Measurements from ENCODE around the gene ZNF333.

The ZNF333 gene

DNA sequence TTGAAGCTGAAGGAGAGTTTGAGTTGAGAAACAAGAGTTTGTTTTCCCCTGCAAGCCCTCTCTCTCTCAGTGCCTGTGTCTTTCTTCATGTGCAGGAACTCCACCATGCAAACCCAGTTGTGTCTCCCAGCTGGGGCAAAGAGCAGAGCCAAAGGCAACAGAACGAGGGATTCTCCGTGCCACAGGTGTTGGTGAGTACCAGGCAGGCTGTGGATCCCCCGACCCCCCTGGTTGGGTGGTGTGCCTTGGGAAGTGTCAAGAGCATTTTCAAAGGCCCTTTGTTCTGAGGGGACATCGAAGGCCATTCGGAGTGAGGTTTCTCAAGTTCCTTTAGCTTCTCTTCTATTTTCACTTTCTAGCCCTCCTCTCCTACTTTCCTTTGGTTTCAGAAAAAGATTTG is 5.6 kb downstream of the ZNF333 start:
- DNase-seq (ENCODE audit: low read depth), result no peak
- TF ChIP-seq, protein P1, sequence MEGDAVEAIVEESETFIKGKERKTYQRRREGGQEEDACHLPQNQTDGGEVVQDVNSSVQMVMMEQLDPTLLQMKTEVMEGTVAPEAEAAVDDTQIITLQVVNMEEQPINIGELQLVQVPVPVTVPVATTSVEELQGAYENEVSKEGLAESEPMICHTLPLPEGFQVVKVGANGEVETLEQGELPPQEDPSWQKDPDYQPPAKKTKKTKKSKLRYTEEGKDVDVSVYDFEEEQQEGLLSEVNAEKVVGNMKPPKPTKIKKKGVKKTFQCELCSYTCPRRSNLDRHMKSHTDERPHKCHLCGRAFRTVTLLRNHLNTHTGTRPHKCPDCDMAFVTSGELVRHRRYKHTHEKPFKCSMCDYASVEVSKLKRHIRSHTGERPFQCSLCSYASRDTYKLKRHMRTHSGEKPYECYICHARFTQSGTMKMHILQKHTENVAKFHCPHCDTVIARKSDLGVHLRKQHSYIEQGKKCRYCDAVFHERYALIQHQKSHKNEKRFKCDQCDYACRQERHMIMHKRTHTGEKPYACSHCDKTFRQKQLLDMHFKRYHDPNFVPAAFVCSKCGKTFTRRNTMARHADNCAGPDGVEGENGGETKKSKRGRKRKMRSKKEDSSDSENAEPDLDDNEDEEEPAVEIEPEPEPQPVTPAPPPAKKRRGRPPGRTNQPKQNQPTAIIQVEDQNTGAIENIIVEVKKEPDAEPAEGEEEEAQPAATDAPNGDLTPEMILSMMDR (conservative IDR thresholded peaks at IDR 0.05; ENCODE audit: low read length), result no peak
- H3K4me3 ChIP-seq (ENCODE audit: low read length), result no peak overlapping the region

- no peak overlapping the region for H3K4me3 ChIP-seq (ENCODE audit: low read length)
- TF ChIP-seq, protein P1 (conservative IDR thresholded peaks at IDR 0.05; ENCODE audit: low read length), result no peak
- DNase-seq (ENCODE audit: low read depth), result no peak
Measured at GRCh38 chr19:14699641-14700040, 9.8 kb downstream of the ZNF333 start.

GRCh38 chr19:14700711-14701375 is 11.0 kb downstream of the ZNF333 start:
- TF ChIP-seq, protein P1 (conservative IDR thresholded peaks at IDR 0.05; ENCODE audit: low read length), result no peak
- H3K4me3 ChIP-seq (ENCODE audit: low read length), result no peak overlapping the region
- no peak for DNase-seq (ENCODE audit: low read depth)

DNA sequence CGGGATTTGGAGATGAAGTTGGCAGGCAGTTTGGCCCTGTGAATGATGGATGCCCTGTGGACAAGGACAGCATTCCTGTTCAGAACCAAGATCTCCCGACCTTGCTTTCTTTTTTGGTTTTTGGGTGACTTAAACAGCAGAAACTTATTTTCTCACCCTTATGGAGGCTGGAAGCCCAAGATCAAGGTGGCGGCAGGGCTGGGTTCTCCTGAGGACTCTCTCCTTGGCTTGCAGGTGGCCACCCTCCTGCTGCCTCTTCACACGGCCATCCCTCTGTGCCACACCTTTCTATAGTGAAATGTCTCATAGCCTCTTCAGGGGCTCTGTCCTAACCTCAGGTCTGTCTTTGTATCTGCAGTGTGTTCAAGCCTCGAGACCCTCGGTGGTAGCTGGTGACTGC is 14.0 kb downstream of the ZNF333 start:
- TF ChIP-seq, protein P1 (conservative IDR thresholded peaks at IDR 0.05; ENCODE audit: low read length), result no peak
- DNase-seq (ENCODE audit: low read depth), result no peak
- no peak overlapping the region for H3K4me3 ChIP-seq (ENCODE audit: low read length)

- no peak overlapping the region for H3K4me3 ChIP-seq (ENCODE audit: low read length)
- no peak for DNase-seq (ENCODE audit: low read depth)
- TF ChIP-seq, protein P1 (conservative IDR thresholded peaks at IDR 0.05; ENCODE audit: low read length), result no peak
Measured at GRCh38 chr19:14704450-14704849, 14.6 kb downstream of the ZNF333 start.

- no peak overlapping the region for H3K4me3 ChIP-seq (ENCODE audit: low read length)
- TF ChIP-seq, protein P1 (conservative IDR thresholded peaks at IDR 0.05; ENCODE audit: low read length), result no peak
- no peak for DNase-seq (ENCODE audit: low read depth)
Measured at GRCh38 chr19:14715841-14716240, 26.0 kb downstream of the ZNF333 start.

GRCh38 chr19:14718522-14719116 is 28.8 kb downstream of the ZNF333 start:
- no peak overlapping the region for H3K4me3 ChIP-seq (ENCODE audit: low read length)
- TF ChIP-seq, protein P1 (conservative IDR thresholded peaks at IDR 0.05; ENCODE audit: low read length), result no peak
- no peak for DNase-seq (ENCODE audit: low read depth)

Data from AG10803 (cell line).